ENCODE data around the gene LEFTY2.

LEFTY2 gene

GRCh38 chr1:225908773-225909172 lies 32.2 kb downstream of the LEFTY2 start:
- ATAC-seq (ENCODE audit: low read depth) (no peak), DNase-seq (ENCODE audit: low spot score) (no peak)
- Histone ChIP-seq H3K4me3 (ENCODE audit: severe bottlenecking) (no peak overlapping the region), H3K27me3 (ENCODE audit: insufficient read depth, poor library complexity, severe bottlenecking) (no peaks in the 10 kb centered on the region), H3K9me3 (ENCODE audit: severe bottlenecking) (no peaks in the 10 kb centered on the region), H3K27ac (ENCODE audit: poor library complexity, severe bottlenecking) (no peak overlapping the region), H3K36me3 (ENCODE audit: low read depth) (no peaks in the 10 kb centered on the region), H3K4me1 (ENCODE audit: insufficient read depth, poor library complexity, severe bottlenecking) (no peaks in the 10 kb centered on the region)
- TF ChIP-seq, protein P1, sequence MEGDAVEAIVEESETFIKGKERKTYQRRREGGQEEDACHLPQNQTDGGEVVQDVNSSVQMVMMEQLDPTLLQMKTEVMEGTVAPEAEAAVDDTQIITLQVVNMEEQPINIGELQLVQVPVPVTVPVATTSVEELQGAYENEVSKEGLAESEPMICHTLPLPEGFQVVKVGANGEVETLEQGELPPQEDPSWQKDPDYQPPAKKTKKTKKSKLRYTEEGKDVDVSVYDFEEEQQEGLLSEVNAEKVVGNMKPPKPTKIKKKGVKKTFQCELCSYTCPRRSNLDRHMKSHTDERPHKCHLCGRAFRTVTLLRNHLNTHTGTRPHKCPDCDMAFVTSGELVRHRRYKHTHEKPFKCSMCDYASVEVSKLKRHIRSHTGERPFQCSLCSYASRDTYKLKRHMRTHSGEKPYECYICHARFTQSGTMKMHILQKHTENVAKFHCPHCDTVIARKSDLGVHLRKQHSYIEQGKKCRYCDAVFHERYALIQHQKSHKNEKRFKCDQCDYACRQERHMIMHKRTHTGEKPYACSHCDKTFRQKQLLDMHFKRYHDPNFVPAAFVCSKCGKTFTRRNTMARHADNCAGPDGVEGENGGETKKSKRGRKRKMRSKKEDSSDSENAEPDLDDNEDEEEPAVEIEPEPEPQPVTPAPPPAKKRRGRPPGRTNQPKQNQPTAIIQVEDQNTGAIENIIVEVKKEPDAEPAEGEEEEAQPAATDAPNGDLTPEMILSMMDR (IDR thresholded peaks at IDR 0.05; ENCODE audit: poor library complexity, severe bottlenecking): no peak

DNA sequence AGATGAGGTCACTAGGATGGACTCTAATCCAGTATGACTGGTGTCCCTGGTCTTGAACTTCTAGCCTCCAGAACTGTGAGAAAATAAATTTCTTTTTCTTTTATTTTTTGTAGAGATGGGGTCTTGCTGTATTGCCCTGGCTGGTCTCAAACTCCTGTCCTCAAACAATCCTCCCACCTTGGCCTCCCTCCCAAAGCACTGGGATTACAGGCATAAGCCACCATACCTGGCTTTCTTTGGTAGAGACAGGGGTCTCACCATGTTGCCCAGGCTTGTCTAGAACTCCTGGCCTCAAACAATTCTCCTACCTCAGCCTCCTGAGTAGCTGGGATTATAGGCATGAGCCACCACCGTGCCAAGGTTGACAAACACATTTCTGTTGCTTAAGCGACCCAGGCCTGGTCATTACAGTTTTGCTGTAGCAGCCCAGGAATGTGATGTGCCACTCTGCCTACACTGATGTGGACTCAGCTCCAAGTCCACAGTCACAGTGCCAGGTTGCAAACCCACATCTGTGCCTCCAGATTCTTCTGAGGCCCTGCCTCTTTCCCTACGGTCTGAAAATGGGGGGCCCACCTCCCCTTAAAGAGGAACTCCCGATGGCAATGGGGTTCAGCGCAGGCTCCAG lies 32.9 kb downstream of the LEFTY2 start:
- no peak overlapping the region for H3K4me3 ChIP-seq (ENCODE audit: severe bottlenecking)
- no peak for ATAC-seq (ENCODE audit: low read depth)
- TF ChIP-seq, protein P1 (IDR thresholded peaks at IDR 0.05; ENCODE audit: poor library complexity, severe bottlenecking): no peak
- H3K9me3 ChIP-seq (ENCODE audit: severe bottlenecking): no peaks in the 10 kb centered on the region
- no peak overlapping the region for H3K27ac ChIP-seq (ENCODE audit: poor library complexity, severe bottlenecking)
- no peaks in the 10 kb centered on the region for H3K4me1 ChIP-seq (ENCODE audit: insufficient read depth, poor library complexity, severe bottlenecking)
- H3K36me3 ChIP-seq (ENCODE audit: low read depth): no peaks in the 10 kb centered on the region
- no peak for DNase-seq (ENCODE audit: low spot score)
- H3K27me3 ChIP-seq (ENCODE audit: insufficient read depth, poor library complexity, severe bottlenecking): no peaks in the 10 kb centered on the region

DNA sequence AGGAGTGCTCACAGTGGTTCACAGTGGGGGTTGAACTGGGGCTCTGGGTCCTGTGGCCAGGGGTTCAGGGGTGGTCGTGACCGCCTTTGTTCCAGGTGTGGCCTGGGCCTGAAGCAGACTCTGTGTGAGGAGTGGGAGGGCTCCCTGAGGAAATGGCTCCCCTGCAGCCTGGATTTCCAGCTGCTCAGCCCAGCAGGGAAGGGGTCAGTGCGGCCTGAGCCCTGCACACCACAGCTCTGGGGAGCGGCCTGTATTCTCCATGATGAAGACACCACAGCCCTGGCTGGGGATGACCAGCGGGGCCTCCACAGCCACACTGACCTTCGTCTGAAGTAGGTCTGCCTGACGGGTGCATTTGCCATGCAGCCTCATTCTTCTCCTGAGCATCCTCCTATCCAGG lies 33.7 kb downstream of the LEFTY2 start:
- no peak for ATAC-seq (ENCODE audit: low read depth)
- H3K4me3 ChIP-seq (ENCODE audit: severe bottlenecking): no peak overlapping the region
- no peak overlapping the region for H3K27ac ChIP-seq (ENCODE audit: poor library complexity, severe bottlenecking)
- no peaks in the 10 kb centered on the region for H3K9me3 ChIP-seq (ENCODE audit: severe bottlenecking)
- no peaks in the 10 kb centered on the region for H3K36me3 ChIP-seq (ENCODE audit: low read depth)
- H3K4me1 ChIP-seq (ENCODE audit: insufficient read depth, poor library complexity, severe bottlenecking): no peaks in the 10 kb centered on the region
- DNase-seq (ENCODE audit: low spot score): no peak
- TF ChIP-seq, protein P1 (IDR thresholded peaks at IDR 0.05; ENCODE audit: poor library complexity, severe bottlenecking): no peak
- no peaks in the 10 kb centered on the region for H3K27me3 ChIP-seq (ENCODE audit: insufficient read depth, poor library complexity, severe bottlenecking)

- H3K36me3 ChIP-seq (ENCODE audit: low read depth): no peaks in the 10 kb centered on the region
- H3K9me3 ChIP-seq (ENCODE audit: severe bottlenecking): no peaks in the 10 kb centered on the region
- ATAC-seq (ENCODE audit: low read depth) (no peak), DNase-seq (ENCODE audit: low spot score) (no peak)
- H3K27ac ChIP-seq (ENCODE audit: poor library complexity, severe bottlenecking): no peak overlapping the region
- TF ChIP-seq, protein P1 (IDR thresholded peaks at IDR 0.05; ENCODE audit: poor library complexity, severe bottlenecking): no peak
- no peak overlapping the region for H3K4me3 ChIP-seq (ENCODE audit: severe bottlenecking)
- H3K27me3 ChIP-seq (ENCODE audit: insufficient read depth, poor library complexity, severe bottlenecking): no peaks in the 10 kb centered on the region
- no peaks in the 10 kb centered on the region for H3K4me1 ChIP-seq (ENCODE audit: insufficient read depth, poor library complexity, severe bottlenecking)
These were observed 34.6 kb downstream of the LEFTY2 start for GRCh38 chr1:225906467-225906866.

DNA sequence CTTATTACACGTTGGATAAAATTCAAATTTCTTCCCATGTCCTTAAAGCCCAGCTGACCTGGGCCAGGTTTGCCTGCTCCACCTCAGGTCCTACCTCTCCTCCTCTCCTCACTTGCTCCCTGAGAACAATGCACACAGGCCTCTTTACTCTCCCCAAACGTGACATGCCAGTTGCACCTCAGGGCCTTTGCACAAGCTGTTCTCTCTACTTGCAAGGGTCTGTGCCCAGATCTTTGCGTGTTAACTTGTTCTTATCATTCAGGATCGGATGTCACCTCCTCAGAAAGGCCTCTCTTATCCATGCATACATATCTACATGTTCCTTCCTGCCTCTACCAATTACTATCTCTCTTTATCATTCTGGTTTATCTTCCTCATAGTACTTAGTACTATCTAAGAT lies 37.4 kb downstream of the LEFTY2 start:
- Histone ChIP-seq H3K4me1 (ENCODE audit: insufficient read depth, poor library complexity, severe bottlenecking) (no peaks in the 10 kb centered on the region), H3K4me3 (ENCODE audit: severe bottlenecking) (no peak overlapping the region), H3K27ac (ENCODE audit: poor library complexity, severe bottlenecking) (no peak overlapping the region), H3K27me3 (ENCODE audit: insufficient read depth, poor library complexity, severe bottlenecking) (no peaks in the 10 kb centered on the region), H3K36me3 (ENCODE audit: low read depth) (no peaks in the 10 kb centered on the region), H3K9me3 (ENCODE audit: severe bottlenecking) (no peaks in the 10 kb centered on the region)
- ATAC-seq (ENCODE audit: low read depth): no peak
- no peak for DNase-seq (ENCODE audit: low spot score)
- TF ChIP-seq, protein P1 (IDR thresholded peaks at IDR 0.05; ENCODE audit: poor library complexity, severe bottlenecking): no peak

Data from RWPE2 (cell line).